Muscle of leg (tissue), 11 donors: Measurements from ENCODE around the gene PPP2R3C. TPM values are rescaled to one million over a fixed set of nuclear protein-coding genes. Genes with fewer than 3 reads are reported as not detected.
"Not testable (repeated sequence)": the region's sequence is repeated elsewhere in the genome, so short reads cannot be mapped to it uniquely, and the experiment has no call there.

ENCODE experiments used
- DNase-seq: peaks from one replicate; pipeline ENCODE4 v3.0.0; 2013
- H3K27ac ChIP-seq: one replicate; pipeline ENCODE4 v1.5.1; 2013; ENCODE audit warnings: mild to moderate bottlenecking, low read length, control low read depth
- H3K27me3 ChIP-seq: one replicate; pipeline ENCODE4 v1.6.1; 2013; ENCODE audit warnings: low read length; ENCODE audit not compliant: control insufficient read depth, insufficient read depth
- H3K36me3 ChIP-seq: one replicate; pipeline ENCODE4 v1.6.1; 2013; ENCODE audit warnings: low read length; ENCODE audit not compliant: control insufficient read depth, insufficient read depth
- H3K4me1 ChIP-seq: one replicate; pipeline ENCODE4 v1.6.1; 2013; ENCODE audit warnings: low read length; ENCODE audit not compliant: control insufficient read depth, insufficient read depth
- H3K4me3 ChIP-seq: one replicate; pipeline ENCODE4 v1.5.1; 2013; ENCODE audit warnings: low read length, control low read depth
- H3K9me3 ChIP-seq: replicated peaks from 2 replicates; pipeline ENCODE4 v1.6.1; 2013; ENCODE audit warnings: low read depth, low read length; ENCODE audit not compliant: control insufficient read depth
- WGBS: methylation state at CpG from one replicate; pipeline ENCODE4 v1.1.5; 2013; ENCODE audit warnings: missing lambda C conversion rate; ENCODE audit not compliant: insufficient coverage; 5-methylcytosine and 5-hydroxymethylcytosine counted together
- polyA plus RNA-seq, 8 donors: library from polyadenylated mRNA; unstranded; fragments of 120-200 nt; gene quantifications; one replicate each; pipeline versions ENCODE4 v1.2.1 to v1.2.3, GENCODE V29; 2013; ENCODE audit warnings: inconsistent platforms in 1 of 8, low replicate concordance in 1 of 8; ENCODE audit not compliant: insufficient read length in 8 of 8, insufficient read depth in 1 of 8
- total RNA-seq: library from RNA; stranded (reverse); fragments of 120-200 nt; gene quantifications from one replicate; pipeline ENCODE4 v1.2.4, GENCODE V29; 2013

The PPP2R3C gene
- total and polyA plus RNA-seq, 9 donors = 34.2 to 51.7 (median 42.1) TPM

- Histone ChIP-seq H3K36me3 (peaks cover 48% of the 10 kb centered on the region), H3K9me3 (no peaks in the 10 kb centered on the region), H3K4me1 (no peaks in the 10 kb centered on the region), H3K27me3 (no peaks in the 10 kb centered on the region), H3K27ac (no peak overlapping the region), H3K4me3 (no peak overlapping the region)
- DNase-seq = no peak
- 90% methylated on average over 3 of the region's 4 CpGs for WGBS
Observed at GRCh38 chr14:35113308-35113950, 8.4 kb downstream of the PPP2R3C start.

DNA sequence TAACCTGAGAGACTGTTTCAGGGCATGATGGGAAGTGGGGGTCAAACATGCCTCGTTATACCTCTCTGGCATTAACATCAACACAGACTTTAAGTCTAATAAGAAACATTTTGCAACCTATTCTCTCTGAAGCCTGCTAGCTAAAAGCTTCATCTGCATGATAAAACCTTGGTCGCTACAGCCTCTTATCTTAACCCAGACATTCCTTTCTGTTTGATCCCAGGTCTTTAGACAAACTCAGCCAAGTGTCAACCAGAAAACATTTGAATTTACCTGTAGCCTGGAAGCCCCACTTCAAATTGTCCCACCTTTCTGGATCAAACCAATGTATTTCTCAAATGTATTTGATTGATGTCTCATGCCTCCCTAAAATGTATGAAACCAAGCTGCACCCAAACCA is 9.1 kb downstream of the PPP2R3C start:
- Histone ChIP-seq H3K4me3 (no peak overlapping the region), H3K36me3 (peaks cover 48% of the 10 kb centered on the region), H3K9me3 (no peaks in the 10 kb centered on the region), H3K27ac (no peak overlapping the region), H3K4me1 (no peaks in the 10 kb centered on the region), H3K27me3 (no peaks in the 10 kb centered on the region)
- 83% methylated on average over 2 of the region's 2 CpGs for WGBS
- DNase-seq = no peak

DNA sequence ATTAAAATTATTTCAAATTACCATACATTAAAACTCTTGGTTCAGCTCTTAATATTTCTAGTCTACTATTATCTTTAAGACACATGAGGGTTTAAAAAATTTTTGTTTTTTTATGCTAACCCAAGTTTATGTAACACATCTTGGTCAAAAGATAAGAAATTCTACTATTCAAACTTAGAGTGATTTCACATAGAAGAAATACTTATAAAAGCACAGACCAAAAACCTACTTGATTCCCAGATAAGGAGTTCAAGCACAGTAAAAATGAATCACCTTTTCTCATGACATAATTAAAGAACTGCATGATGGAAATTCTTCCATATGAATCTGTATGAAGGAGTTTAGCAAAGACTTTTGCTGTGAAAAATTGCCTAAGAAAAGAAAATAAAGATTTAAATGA is 13.9 kb downstream of the PPP2R3C start:
- H3K36me3 ChIP-seq = peaks cover 35% of the 10 kb centered on the region

DNA sequence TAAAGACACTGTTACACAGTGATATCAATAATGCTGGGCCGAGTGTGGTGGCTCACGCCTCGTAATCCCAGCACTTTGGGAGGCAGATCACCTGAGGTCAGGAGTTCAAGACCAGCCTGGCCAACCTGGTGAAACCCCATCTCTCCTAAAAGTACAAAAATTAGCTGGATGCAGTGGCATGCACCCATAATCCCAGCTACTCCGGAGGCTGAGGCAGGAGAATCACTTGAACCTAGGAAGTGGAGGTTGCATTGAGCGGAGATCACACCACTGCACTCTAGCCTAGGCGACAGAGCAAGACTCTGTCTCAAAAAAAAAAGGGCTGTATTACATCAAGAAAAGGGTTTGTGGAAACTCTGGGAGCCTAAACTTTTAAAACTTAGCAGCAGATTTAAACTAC is 27.1 kb downstream of the PPP2R3C start:
- not testable (repeated sequence) for H3K4me3 ChIP-seq, H3K27ac ChIP-seq, H3K4me1 ChIP-seq, H3K9me3 ChIP-seq, DNase-seq, H3K27me3 ChIP-seq
- 97% methylated on average over 4 of the region's 6 CpGs for WGBS
- H3K36me3 ChIP-seq = peaks cover 44% of the 10 kb centered on the region

More for the DNA sequence above, 13.9 kb downstream of the PPP2R3C start:
- H3K4me1 ChIP-seq = no peaks in the 10 kb centered on the region
- no peak overlapping the region for H3K27ac ChIP-seq
- H3K9me3 ChIP-seq = no peaks in the 10 kb centered on the region
- H3K4me3 ChIP-seq = no peak overlapping the region
- no peak for DNase-seq
- no peaks in the 10 kb centered on the region for H3K27me3 ChIP-seq

- Histone ChIP-seq H3K27me3 (no peaks in the 10 kb centered on the region), H3K4me1 (no peaks in the 10 kb centered on the region), H3K9me3 (peaks cover 3% of the 10 kb centered on the region), H3K4me3 (no peak overlapping the region), H3K27ac (no peak overlapping the region), H3K36me3 (peaks cover 31% of the 10 kb centered on the region)
- no CpG with 5 or more reads among the region's 2 CpGs for WGBS
- no peak for DNase-seq
Observed at GRCh38 chr14:35088514-35088913, 33.3 kb downstream of the PPP2R3C start.

- DNase-seq = no peak
- no CpG with 5 or more reads among the region's 2 CpGs for WGBS
Observed at GRCh38 chr14:35085441-35085840, 36.3 kb downstream of the PPP2R3C start.

GRCh38 chr14:35083530-35084150 is 38.1 kb downstream of the PPP2R3C start:
- DNase-seq = no peak
- no peaks in the 10 kb centered on the region for H3K4me1 ChIP-seq
- no peak overlapping the region for H3K27ac ChIP-seq
- no peaks in the 10 kb centered on the region for H3K27me3 ChIP-seq
- peaks cover 12% of the 10 kb centered on the region for H3K36me3 ChIP-seq
- WGBS = no CpG with 5 or more reads among the region's 8 CpGs
- H3K9me3 ChIP-seq = no peaks in the 10 kb centered on the region
- no peak overlapping the region for H3K4me3 ChIP-seq

More at GRCh38 chr14:35085441-35085840, 36.3 kb downstream of the PPP2R3C start:
- Histone ChIP-seq H3K36me3 (peaks cover 17% of the 10 kb centered on the region), H3K4me1 (no peaks in the 10 kb centered on the region), H3K27ac (no peak overlapping the region), H3K4me3 (no peak overlapping the region), H3K9me3 (no peaks in the 10 kb centered on the region), H3K27me3 (no peaks in the 10 kb centered on the region)

DNA sequence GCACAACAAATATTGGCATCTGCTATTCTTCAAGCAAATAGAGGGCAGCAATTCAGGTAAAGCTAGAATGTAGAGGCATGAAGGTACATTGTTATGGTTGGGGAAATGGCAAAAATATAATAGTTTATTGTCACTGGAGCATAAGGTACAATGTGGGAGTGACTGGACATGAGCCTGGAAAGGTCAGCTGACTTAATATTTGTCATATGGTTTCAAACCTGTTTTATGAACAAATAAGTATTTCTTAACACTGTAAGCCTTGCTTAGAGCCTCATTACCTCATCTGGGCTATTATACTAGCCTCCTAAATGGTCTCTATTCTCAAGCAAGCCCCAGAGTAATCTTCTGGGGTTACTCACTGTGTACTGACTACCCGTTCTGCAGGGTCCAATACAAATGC is 42.0 kb downstream of the PPP2R3C start:
- peaks cover 9% of the 10 kb centered on the region for H3K36me3 ChIP-seq
- no CpG with 5 or more reads among the region's 1 CpG for WGBS
- no peak for DNase-seq
- no peaks in the 10 kb centered on the region for H3K4me1 ChIP-seq
- H3K27ac ChIP-seq = no peak overlapping the region
- H3K27me3 ChIP-seq = no peaks in the 10 kb centered on the region
- H3K4me3 ChIP-seq = no peak overlapping the region
- H3K9me3 ChIP-seq = no peaks in the 10 kb centered on the region

- WGBS = 100% methylated on average over 1 of the region's 2 CpGs
Observed at GRCh38 chr14:35078082-35078481, 43.7 kb downstream of the PPP2R3C start.

DNA sequence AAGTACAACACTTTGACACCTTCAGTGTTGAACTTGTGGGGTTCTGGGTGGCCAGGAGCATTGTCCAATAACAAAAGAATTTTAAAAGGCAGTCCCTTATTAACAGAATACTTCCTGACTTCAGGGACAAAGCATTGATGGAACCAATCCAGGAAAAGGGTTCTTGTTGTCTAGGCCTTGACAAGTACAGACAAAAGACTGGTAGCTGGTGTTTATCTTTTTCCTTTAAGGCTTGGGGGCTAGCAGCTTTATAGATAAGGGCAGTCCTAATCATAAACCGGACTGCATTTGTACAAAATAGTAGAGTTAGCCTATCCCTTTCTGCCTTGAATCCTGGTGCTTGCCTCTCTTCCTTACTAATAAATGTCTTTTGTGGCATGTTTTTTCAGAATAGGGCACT is 48.3 kb downstream of the PPP2R3C start:
- Histone ChIP-seq H3K4me1 (no peaks in the 10 kb centered on the region), H3K9me3 (peaks cover 2% of the 10 kb centered on the region), H3K27ac (no peak overlapping the region), H3K4me3 (no peak overlapping the region), H3K36me3 (peaks cover 18% of the 10 kb centered on the region), H3K27me3 (no peaks in the 10 kb centered on the region)
- no peak for DNase-seq
- no CpG with 5 or more reads among the region's 1 CpG for WGBS

More at GRCh38 chr14:35078082-35078481, 43.7 kb downstream of the PPP2R3C start:
- Histone ChIP-seq H3K27me3 (no peaks in the 10 kb centered on the region), H3K4me1 (no peaks in the 10 kb centered on the region), H3K27ac (no peak overlapping the region), H3K36me3 (peaks cover 17% of the 10 kb centered on the region), H3K4me3 (no peak overlapping the region), H3K9me3 (peaks cover 2% of the 10 kb centered on the region)
- no peak for DNase-seq
